H1 (cell line): Measurements from ENCODE around the gene CPE.

Experiments
- CBX5 ChIP-seq: fragments of 300-800, 300-1000 bp; sonication (generic); IDR thresholded peaks from 2 replicates; pipeline ENCODE4 v1.7.1; 2016; ENCODE audit warnings: antibody characterized with exemption, low read length, low read depth
- CTCF ChIP-seq, 3 experiments: IDR thresholded peaks; 1 replicate in 2 of 3; 2 replicates in 1 of 3; pipeline versions ENCODE4 v1.5.1 to v1.6.1; 2011; ENCODE audit warnings: low read length in 3 of 3, mild to moderate bottlenecking in 3 of 3, inconsistent platforms in 2 of 3, low read depth in 1 of 3, moderate library complexity in 1 of 3; ENCODE audit not compliant: insufficient read depth in 1 of 3; ENCODE audit errors: control extremely low read depth in 1 of 3
- PHF8 ChIP-seq: fragments of 200-600 bp; sonication (generic); conservative IDR thresholded peaks from 2 replicates; pipeline ENCODE4 v1.7.1; 2012; ENCODE audit warnings: low read depth, mild to moderate bottlenecking, inconsistent platforms, low read length, moderate library complexity
- POLR2A ChIP-seq, 2 experiments: IDR thresholded peaks; 1 replicate in 1 of 2; 2 replicates in 1 of 2; pipeline ENCODE4 v1.6.1; 2011; ENCODE audit warnings: low read depth in 2 of 2, low read length in 2 of 2, mild to moderate bottlenecking in 2 of 2; ENCODE audit errors: control extremely low read depth in 1 of 2
- SP4 ChIP-seq: IDR thresholded peaks from 2 replicates; pipeline ENCODE4 v1.6.1; 2012; ENCODE audit warnings: low read length, inconsistent platforms
- TAF1 ChIP-seq: IDR thresholded peaks from 2 replicates; pipeline ENCODE4 v1.6.1; 2011; ENCODE audit warnings: mild to moderate bottlenecking, low read depth, low read length
- YY1 ChIP-seq: IDR thresholded peaks from 2 replicates; pipeline ENCODE4 v1.6.1; 2011; ENCODE audit warnings: low read depth, mild to moderate bottlenecking, low read length
- ZNF274 ChIP-seq: IDR thresholded peaks from 2 replicates; pipeline ENCODE4 v1.7.0; 2012; ENCODE audit warnings: low read length, borderline replicate concordance; ENCODE audit errors: extremely low read depth

GRCh38 chr4:165361810-165362209, 17.0 kb upstream of the CPE start:
- TF ChIP-seq POLR2A (IDR thresholded peaks at IDR 0.05; ENCODE audit: control extremely low read depth in 1 of 2, low read depth in 2 of 2, low read length in 2 of 2) (no peak), CBX5 (no peak), ZNF274 (no peak), PHF8 (no peak), YY1 (no peak), SP4 (no peak), CTCF (IDR thresholded peaks at IDR 0.05; ENCODE audit: control extremely low read depth in 1 of 3, insufficient read depth in 1 of 3, low read depth in 1 of 3, low read length in 3 of 3) (no peak), TAF1 (no peak)
